GM18499 (cell line): ENCODE measurements around the gene GRB7.

Source experiments
- ATAC-seq: cut with Tn5 transposase; IDR thresholded peaks from one replicate; pipeline ENCODE4 v1.9.1; 2021; ENCODE audit warnings: moderate number of reproducible peaks; ENCODE audit not compliant: insufficient read depth, unreplicated experiment

Gene GRB7

DNA sequence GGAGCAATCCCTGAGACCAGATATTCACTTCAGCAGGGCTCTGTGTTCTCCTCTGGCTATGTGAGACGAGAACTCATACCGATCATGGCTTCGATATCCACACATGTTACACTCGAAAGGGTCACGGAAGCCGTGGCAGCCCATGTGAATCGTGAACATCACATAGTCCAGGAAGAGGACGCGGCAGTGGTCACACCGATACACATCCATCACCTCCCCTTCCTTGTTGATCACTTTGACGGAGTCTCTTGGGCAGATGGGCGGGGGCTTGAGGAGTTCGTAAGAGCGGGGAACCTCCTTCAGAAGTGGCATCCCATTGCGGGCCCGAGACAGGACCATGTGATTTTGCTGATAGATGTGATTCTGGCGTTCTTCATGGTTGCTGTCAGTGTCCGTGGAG is 28.0 kb downstream of the GRB7 start:
- ATAC-seq = no peak

- no peak for ATAC-seq
These were observed 29.4 kb downstream of the GRB7 start for GRCh38 chr17:39767147-39767546.

DNA sequence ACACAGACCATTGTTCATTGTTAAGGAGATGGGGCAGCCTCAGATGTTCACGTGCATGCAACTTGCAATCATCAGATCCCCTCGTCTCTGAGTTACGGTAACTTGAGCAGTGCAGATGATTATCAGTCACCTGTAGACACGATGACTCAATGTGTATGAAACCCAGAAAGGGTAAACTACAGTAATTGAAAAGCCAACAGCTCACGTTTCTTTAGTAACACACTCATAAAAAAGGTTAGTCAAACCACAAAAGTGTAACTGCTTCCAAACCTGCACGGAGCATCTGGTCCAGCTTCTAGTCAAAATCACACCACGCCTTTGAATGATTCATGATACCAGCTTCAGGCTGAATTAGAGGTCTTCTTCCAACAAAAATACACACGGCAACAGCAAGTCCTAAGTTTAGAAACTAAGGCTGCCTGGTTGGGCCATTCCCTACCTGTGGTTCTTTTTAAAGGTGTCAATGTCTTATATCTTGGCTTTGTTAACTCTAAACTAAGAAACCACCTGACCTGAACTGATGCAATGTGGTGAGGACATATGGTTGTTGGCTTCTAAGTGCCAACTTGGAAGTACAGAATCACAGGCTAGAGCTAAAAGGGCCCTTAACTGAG is 32.3 kb downstream of the GRB7 start:
- peak; percentile 45 for ATAC-seq

GRCh38 chr17:39772415-39772814 is 34.7 kb downstream of the GRB7 start:
- no peak for ATAC-seq

DNA sequence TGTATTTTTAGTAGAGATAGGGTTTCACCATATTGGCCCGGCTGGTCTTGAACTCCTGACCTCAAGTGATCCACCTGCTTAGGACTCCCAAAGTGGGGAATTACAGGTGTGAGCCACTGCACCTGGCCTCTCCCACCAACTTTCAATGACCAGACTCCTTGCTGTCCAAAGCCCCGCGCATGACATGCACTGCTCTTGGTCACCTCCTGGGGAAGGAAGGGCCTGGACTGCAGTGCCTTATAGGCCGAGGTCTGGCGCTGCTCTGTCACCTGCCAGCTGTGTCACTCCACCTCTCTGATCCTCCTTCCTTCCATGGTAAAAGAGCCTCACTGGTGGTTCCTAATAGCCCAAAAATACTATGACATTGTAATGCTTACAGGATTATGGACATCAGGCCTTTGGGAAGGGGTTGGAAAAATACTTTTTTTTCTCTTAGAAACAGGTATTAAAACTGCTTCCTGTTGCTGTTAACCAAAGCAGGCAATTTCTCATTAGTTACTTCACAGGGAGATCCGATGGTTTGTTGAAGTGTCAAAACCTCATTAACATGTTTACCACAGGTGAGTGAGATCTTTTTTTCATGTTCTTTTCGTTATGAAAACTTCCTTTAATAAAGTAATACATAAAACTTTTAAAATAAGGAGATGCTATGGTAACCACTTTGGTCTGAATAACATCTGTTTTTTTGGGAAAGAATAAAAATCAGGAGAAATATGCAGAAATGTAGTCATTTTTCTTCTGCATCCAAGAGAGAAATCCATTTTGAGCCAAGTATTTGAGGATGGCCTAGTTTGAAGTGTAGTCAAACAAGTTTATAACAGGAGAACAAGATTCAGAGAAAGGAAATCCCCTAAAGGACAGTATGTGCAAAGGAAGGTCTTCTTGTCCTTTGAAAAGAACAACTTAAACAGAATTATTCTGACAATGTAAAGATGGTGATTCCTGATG is 35.5 kb downstream of the GRB7 start:
- no peak for ATAC-seq

DNA sequence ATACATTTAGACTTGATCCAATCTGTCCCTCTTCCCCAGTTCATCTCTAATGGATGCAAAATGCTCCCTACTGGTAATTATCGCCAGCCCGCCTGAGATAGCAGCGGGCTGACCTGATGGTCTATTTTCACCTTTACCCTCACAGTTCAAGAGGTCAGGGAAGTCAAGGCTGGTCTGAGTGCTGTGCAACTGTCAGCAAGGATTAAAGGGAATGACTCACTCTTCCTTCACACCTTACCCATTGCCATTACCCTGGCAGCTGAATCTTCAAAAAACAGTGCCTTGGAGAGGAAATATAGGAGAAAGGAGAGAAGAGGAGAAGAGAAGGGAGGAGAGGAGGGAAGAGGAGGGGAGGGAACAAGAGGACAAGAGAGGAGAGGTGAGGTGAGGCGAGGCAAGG is 36.3 kb downstream of the GRB7 start:
- no peak for ATAC-seq

GRCh38 chr17:39775031-39775430 is 37.3 kb downstream of the GRB7 start:
- ATAC-seq = no peak

- ATAC-seq = no peak
These were observed 38.5 kb downstream of the GRB7 start for GRCh38 chr17:39776252-39776651.

DNA sequence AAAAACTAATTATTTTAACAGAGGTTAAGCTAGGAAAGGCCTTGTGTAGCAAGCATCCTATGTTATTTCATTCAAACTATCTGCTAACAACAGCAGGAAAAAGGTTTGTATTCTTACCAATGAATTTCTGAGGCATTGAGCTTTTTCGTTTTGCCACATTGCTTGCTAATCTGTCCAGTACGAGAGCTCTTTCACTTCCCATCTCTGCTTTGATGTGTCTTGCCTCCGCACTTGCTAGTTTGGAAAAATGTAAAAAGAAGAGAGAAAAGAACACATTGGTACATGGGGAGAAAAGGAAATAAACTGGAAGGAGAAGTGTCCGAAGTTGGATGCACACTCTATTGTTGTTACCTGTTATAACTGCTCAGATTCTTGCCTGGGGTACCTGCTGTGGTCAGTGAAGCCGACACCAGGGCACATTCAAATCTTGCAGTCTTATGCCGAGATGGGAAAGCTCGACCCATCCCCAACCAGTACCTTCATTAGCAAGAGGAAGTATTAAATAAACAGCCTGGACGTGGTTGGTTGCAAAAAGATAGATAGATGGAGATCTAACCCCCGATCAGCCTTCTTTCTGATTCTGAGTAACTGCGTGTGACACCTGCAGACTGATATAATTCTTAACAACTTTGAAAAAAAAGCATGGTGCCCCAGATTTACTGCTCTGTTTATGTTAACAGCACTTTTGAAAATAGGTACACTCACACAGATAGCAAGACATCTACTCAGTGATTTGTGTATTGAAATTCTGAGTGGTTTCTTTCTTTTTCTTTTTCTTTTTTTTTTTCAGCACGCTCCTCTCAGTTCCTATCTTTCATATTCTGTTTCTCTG is 40.0 kb downstream of the GRB7 start:
- peak; percentile 45 for ATAC-seq

- no peak for ATAC-seq
These were observed 43.5 kb downstream of the GRB7 start for GRCh38 chr17:39781031-39781860.

- ATAC-seq = no peak
These were observed 44.1 kb downstream of the GRB7 start for GRCh38 chr17:39781861-39782213.

DNA sequence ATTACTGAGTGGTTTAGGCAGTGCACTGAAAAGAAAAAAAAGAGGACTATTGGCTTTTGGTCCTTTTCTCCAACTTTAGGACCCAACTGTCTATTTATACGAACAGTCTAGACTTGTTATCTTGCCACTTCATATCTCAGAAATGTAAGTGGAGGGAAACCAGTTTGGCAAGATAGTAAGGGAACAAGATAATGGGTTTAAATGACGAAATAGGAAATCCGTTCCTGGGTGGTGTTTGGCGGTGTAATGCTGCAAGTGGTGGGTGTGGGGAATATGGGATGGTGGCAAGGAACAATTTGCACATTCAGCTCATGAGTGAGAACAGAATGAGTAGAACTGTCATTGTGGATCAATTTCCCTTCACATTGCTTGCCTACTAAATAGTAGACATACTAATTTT is 44.7 kb downstream of the GRB7 start:
- ATAC-seq = no peak

DNA sequence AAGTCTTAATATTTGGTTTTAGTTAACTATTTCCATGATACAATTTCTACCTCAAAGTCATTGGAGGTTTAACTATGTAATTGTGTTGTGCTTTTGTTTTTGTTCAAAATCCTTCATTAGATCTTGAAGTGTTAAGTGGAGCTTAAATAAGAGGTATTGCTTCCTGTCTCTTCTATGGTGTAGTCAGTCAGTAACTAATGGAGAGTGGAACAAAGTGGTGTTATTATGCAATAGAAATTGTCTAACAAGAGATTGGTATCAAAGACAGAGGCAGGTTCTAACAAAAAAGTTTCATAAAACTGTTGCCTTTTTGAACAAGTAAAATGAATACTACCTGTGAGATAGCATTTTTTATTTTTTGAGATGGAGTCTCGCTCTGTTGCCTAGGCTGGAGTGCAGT is 45.2 kb downstream of the GRB7 start:
- no peak for ATAC-seq

DNA sequence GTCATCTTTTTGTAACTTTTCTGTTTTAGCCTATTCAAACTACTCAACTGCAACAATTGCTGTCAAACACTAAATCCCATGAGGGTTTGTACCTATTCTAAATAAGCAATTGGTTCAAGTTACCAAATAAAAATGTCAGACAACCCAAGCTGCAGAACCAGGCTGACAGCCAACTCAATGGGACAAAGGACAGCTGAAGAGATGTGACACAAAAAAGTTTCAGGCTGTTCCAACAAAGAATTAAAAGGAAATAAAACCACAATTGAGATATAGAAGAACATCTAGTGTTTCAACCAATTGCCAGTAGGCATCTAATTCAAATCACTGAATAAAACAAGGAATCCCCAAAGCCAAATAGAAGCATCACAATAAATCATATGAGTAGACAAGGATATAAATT is 49.3 kb downstream of the GRB7 start:
- no peak for ATAC-seq

DNA sequence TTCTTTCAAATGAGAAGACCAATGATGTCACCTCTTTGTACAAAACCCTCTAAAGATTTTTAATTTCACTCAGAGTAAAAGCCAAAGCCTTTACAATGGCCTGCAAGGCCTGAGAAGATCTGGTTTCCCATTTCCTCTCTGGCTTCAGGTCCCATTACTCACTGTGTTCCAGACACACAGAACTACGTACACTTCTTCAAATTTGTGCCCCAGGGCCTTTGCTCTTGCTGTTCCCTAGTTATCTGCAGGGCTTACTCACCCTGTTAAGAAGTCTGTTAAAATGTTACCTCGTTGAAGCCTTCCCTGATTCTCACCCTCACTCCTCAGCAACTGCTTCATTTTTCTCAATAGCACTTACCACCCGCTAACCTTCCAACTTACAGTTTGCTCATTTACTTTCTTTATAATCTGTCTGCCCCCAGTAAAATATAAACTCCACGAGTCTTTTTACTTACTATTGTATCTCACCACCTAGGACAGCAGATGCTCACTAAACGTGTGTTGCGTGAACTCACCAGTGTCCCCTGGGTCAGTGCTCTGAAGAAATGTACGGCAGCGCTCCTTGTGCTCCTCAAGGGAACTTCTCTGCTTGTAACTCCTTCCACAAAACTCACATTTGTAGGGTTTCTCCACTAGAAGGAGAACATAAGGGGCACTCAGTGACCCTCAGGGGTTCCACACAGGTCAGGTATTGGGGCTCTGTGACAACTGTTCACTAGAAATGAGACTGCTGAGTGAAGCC is 50.2 kb downstream of the GRB7 start:
- no peak for ATAC-seq

DNA sequence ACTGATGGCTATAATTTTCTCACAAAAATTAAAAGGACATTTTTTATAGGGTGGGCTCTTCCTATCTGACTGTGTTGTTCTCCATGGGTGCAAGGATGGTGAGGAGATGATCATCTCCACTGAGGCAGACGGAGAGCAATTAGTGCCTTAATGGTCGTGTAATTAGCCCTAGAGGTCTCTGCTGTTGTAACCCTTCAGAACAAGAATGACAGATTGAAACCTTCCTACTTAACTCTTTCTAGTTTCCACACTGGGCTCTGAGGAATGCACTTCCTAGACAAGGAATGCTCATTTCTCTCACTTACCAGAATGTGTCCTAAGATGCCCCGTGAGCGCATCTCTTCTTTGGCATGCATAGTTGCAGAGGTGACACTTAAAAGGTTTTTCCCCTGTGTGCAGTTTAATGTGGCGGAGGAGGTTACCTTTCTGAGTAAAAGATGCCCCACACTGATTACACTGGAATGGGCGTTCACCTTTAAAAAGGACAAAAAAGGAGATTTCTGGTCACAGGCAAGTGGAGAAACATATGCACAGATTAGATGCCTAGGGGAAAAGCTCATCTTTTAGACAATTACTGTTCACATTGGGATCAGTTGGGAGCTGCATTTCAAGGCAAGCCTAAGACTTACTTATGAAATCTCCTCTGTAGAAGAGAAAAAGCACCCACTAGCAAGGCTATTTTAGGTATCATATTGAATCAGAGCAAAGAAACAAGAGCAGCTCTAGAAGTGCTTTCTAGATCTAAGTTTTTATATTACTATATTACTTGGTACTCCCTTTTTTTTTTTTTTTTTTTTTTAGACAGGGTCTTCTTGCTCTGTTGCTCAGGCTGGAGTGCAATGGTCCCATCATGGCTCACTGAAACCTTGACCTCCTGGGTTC is 53.6 kb downstream of the GRB7 start:
- ATAC-seq = no peak

GRCh38 chr17:39792526-39793221 is 54.9 kb downstream of the GRB7 start:
- no peak for ATAC-seq

DNA sequence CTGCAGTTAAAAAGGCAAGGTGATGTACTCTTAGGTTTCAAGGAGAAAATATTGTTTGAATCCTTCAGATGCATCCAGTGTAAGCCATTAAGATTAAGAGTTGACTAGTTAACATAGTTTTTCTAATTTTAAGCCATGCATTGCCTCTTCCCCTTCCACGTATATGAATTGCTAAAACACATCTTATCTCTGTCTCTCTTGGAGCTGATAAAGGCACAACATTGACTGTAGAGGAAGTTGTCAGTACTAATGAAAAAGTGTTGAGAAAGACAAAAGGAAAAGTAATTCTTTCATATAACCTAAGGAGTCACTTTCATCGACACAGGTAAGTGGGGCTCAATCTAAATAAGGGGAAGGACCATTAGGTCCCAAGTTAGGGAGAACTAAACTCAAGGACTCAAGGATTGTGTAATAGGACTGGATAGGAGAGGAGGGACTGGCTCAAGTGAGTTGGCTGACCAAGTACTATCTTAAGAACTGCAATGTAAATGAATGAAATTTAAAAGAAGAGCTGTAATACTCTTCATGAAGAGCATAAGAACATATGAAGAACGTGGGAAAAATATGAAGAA is 55.6 kb downstream of the GRB7 start:
- no peak for ATAC-seq
